Stomach (tissue), 9 donors: ENCODE measurements around the gene SFMBT2. TPM values are rescaled to one million over a fixed set of nuclear protein-coding genes. Genes with fewer than 3 reads are reported as not detected.

Experiments
- DNase-seq, 2 donors: peaks; one replicate each; pipeline versions ENCODE4 v3.0.0 to v3.0.0-alpha.2; 2013 to 2019
- H3K27ac ChIP-seq, 5 donors: fragments of 200-600 bp in 4 of 5; sonication (generic) in 4 of 5; one replicate each; pipeline ENCODE4 v1.5.1; 2013 to 2019; ENCODE audit warnings: mild to moderate bottlenecking in 1 of 5, moderate library complexity in 1 of 5
- H3K27me3 ChIP-seq, 3 donors: fragments of 200-600 bp; sonication (generic); one replicate each; pipeline ENCODE4 v1.5.1; 2017 to 2019; ENCODE audit warnings: mixed run types in 1 of 3
- H3K36me3 ChIP-seq, 4 donors: fragments of 200-600 bp; sonication (generic); 1 replicate in 3 of 4; 2 replicates in 1 of 4; pipeline ENCODE4 v1.5.1; 2016 to 2019
- H3K4me1 ChIP-seq, 4 donors: fragments of 200-600 bp; sonication (generic); one replicate each; pipeline ENCODE4 v1.5.1; 2016 to 2019
- H3K4me3 ChIP-seq, 4 donors: fragments of 200-600 bp; sonication (generic) in 3 of 4; one replicate each; pipeline ENCODE4 v1.5.1; 2016 to 2019; ENCODE audit warnings: mild to moderate bottlenecking in 1 of 4
- H3K9me3 ChIP-seq, 4 donors: fragments of 200-600 bp; sonication (generic); one replicate each; pipeline ENCODE4 v1.5.1; 2016 to 2019
- CTCF ChIP-seq, 7 experiments: fragments of 450-650 bp in 4 of 7; fragments of 200-600 bp in 3 of 7; sonication (generic) in 3 of 7; IDR thresholded peaks; one replicate each; pipeline ENCODE4 v1.5.1; 2016 to 2019; ENCODE audit warnings: antibody characterized with exemption in 7 of 7, control low read depth in 2 of 7, mild to moderate bottlenecking in 1 of 7
- EP300 ChIP-seq: sonication (generic); formaldehyde crosslinking; IDR thresholded peaks from one replicate; pipeline ENCODE4 v1.6.1; 2017; ENCODE audit warnings: antibody characterized with exemption
- POLR2A ChIP-seq, 4 donors: fragments of 450-650 bp; IDR thresholded peaks; one replicate each; pipeline ENCODE4 v1.6.1; 2016; ENCODE audit warnings: antibody characterized with exemption in 4 of 4, control low read depth in 2 of 4, mild to moderate bottlenecking in 1 of 4, moderate library complexity in 1 of 4
- POLR2AphosphoS5 ChIP-seq, 3 donors: sonication (generic); formaldehyde crosslinking; IDR thresholded peaks; one replicate each; pipeline ENCODE4 v1.6.1; 2016; ENCODE audit warnings: antibody characterized with exemption in 3 of 3
- WGBS, 5 donors: extraction: QIAGEN DNeasy Blood & Tissue Kit in 3 of 5; methylation state at CpG; one replicate each; pipeline versions ENCODE4 v1.1.5 to v1.1.7; 2013 to 2018; 5-methylcytosine and 5-hydroxymethylcytosine counted together
- intact Hi-C: fragments of 100-400 bp; cut with DNase I; formaldehyde crosslinking; loops from one replicate; pipeline ENCODE4 v1.15.1; 2023; ENCODE audit warnings: low total_unique reads
- polyA plus RNA-seq, 3 donors: library from polyadenylated mRNA; stranded (reverse); fragments of 200-250 nt; gene quantifications; one replicate each; pipeline ENCODE4 v1.2.3, GENCODE V29; 2013
- total RNA-seq, 5 donors: library from RNA; depleted of rRNA; stranded (reverse); fragments of >200 nt; gene quantifications; one replicate each; pipeline versions ENCODE4 v1.1.0 to v1.2.3, GENCODE V29; 2014 to 2016
- donor health status: healthy with polysubstance abuse.
- donor health status: Bipolar disorder and iron deficiency.
- donor health status: healthy.

Gene SFMBT2
- total and polyA plus RNA-seq, 8 donors: 0.90 to 17.3 (median 5.0) TPM

GRCh38 chr10:7152982-7153381 is 257.9 kb downstream of the SFMBT2 start:
- Histone ChIP-seq H3K4me1 (peaks cover 0 to 3% (median 0%) of the 10 kb centered on the region in 4 donors), H3K27ac (no peak overlapping the region), H3K9me3 (no peaks in the 10 kb centered on the region), H3K36me3 (no peaks in the 10 kb centered on the region), H3K27me3 (peaks cover 0 to 3% (median 0%) of the 10 kb centered on the region in 3 donors), H3K4me3 (no peak overlapping the region)
- intact Hi-C loops: no loop called here
- TF ChIP-seq CTCF (IDR thresholded peaks at IDR 0.05): no peak
- TF ChIP-seq POLR2AphosphoS5 (IDR thresholded peaks at IDR 0.05): no peak
- TF ChIP-seq POLR2A (IDR thresholded peaks at IDR 0.05): no peak
- no peak for TF ChIP-seq EP300
- WGBS, 5 donors: 86 to 96% (median 92%) methylated on average over 3 of the region's 3 CpGs
- DNase-seq: no peak

- 55 to 71% (median 62%) methylated on average over 2 of the region's 2 CpGs for WGBS, 5 donors
Measured at GRCh38 chr10:7152341-7152740, 258.5 kb downstream of the SFMBT2 start.

GRCh38 chr10:7151538-7151937 is 259.3 kb downstream of the SFMBT2 start:
- TF ChIP-seq CTCF (IDR thresholded peaks at IDR 0.05) (no peak), POLR2A (IDR thresholded peaks at IDR 0.05) (no peak), EP300 (no peak), POLR2AphosphoS5 (IDR thresholded peaks at IDR 0.05) (no peak)
- WGBS, 5 donors: 17 to 38% (median 20%) methylated on average over 4 of the region's 4 CpGs
- Histone ChIP-seq H3K36me3 (no peaks in the 10 kb centered on the region), H3K4me1 (peaks cover 0 to 3% (median 0%) of the 10 kb centered on the region in 4 donors), H3K27ac (no peak overlapping the region), H3K9me3 (no peaks in the 10 kb centered on the region), H3K27me3 (peaks cover 0 to 15% (median 0%) of the 10 kb centered on the region in 3 donors), H3K4me3 (no peak overlapping the region)
- intact Hi-C loops: no loop called here
- no peak for DNase-seq

More at GRCh38 chr10:7152341-7152740, 258.5 kb downstream of the SFMBT2 start:
- Histone ChIP-seq H3K36me3 (no peaks in the 10 kb centered on the region), H3K27me3 (peaks cover 0 to 10% (median 0%) of the 10 kb centered on the region in 3 donors), H3K27ac (no peak overlapping the region), H3K4me3 (no peak overlapping the region), H3K4me1 (peaks cover 0 to 3% (median 0%) of the 10 kb centered on the region in 4 donors), H3K9me3 (no peaks in the 10 kb centered on the region)
- no peak for TF ChIP-seq CTCF (IDR thresholded peaks at IDR 0.05)
- no peak for TF ChIP-seq POLR2A (IDR thresholded peaks at IDR 0.05)
- no peak for TF ChIP-seq POLR2AphosphoS5 (IDR thresholded peaks at IDR 0.05)
- no peak for TF ChIP-seq EP300
- DNase-seq: no peak
- intact Hi-C loops: no loop called here

- Histone ChIP-seq H3K9me3 (no peaks in the 10 kb centered on the region), H3K4me3 (no peak overlapping the region), H3K36me3 (no peaks in the 10 kb centered on the region), H3K4me1 (peaks cover 0 to 3% (median 0%) of the 10 kb centered on the region in 4 donors), H3K27ac (no peak overlapping the region), H3K27me3 (peaks cover 0 to 15% (median 0%) of the 10 kb centered on the region in 3 donors)
- WGBS, 5 donors: 71 to 84% (median 76%) methylated on average over 4 of the region's 4 CpGs
- no peak for DNase-seq
- intact Hi-C loops: no loop called here
- TF ChIP-seq EP300: no peak
- no peak for TF ChIP-seq CTCF (IDR thresholded peaks at IDR 0.05)
- TF ChIP-seq POLR2AphosphoS5 (IDR thresholded peaks at IDR 0.05): no peak
- TF ChIP-seq POLR2A (IDR thresholded peaks at IDR 0.05): no peak
Measured at GRCh38 chr10:7150349-7150748, 260.5 kb downstream of the SFMBT2 start.
